NCI-H446 treated with DMSO at 0.1 percent for 48 hours (cell line): Measurements from ENCODE around the gene TAF5.
"Not testable (repeated sequence)": the region's sequence is repeated elsewhere in the genome, so short reads cannot be mapped to it uniquely, and the experiment has no call there.

Source experiments
- DNase-seq: peaks from one replicate; lab custom pipeline; 2025; lab: John Stamatoyannopoulos, UW

TAF5 gene

DNA sequence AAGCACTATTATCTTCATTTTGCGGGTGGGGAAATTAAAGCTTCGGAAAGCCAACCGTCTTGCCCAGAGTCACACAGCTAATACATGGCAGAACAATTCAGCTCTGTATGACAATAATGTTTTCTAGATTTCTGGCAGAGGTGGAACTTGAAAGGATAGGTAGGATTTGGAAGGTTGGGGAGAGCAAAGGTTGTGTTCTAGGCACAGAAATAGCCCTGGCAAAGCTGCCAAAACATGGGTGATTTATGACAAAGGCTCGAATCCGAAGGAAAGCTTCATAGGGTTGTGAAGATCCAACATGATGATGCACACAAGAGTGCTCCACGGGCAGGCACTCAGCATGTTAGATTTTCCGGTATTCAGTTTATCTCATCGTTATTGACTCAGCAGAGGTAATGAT, 47.8 kb downstream of the TAF5 start:
- DNase-seq: no peak

GRCh38 chr10:103416436-103417147, 48.8 kb downstream of the TAF5 start:
- DNase-seq: no peak

DNA sequence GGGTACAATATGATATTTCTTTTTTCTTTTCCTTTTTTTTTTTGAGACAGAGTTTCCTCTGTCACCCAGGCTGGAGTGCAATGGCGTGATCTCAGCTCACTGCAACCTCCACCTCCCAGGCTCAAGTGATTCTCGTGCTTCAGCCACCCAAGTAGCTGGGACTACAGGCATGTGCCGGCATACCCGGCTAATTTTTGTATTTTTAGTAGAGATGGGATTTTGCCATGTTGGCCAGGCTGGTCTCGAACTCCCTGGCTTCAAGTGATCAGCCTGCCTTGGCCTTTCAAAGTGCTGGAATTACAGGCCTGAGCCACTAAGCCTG, 49.3 kb downstream of the TAF5 start:
- not testable (repeated sequence) for DNase-seq

GRCh38 chr10:103417601-103418000, 49.8 kb downstream of the TAF5 start:
- DNase-seq: no peak

- no peak for DNase-seq
Measured at GRCh38 chr10:103419101-103419500, 51.3 kb downstream of the TAF5 start.

- DNase-seq: no peak
Measured at GRCh38 chr10:103423748-103424147, 56.0 kb downstream of the TAF5 start.

GRCh38 chr10:103427866-103428265, 60.1 kb downstream of the TAF5 start:
- no peak for DNase-seq

DNA sequence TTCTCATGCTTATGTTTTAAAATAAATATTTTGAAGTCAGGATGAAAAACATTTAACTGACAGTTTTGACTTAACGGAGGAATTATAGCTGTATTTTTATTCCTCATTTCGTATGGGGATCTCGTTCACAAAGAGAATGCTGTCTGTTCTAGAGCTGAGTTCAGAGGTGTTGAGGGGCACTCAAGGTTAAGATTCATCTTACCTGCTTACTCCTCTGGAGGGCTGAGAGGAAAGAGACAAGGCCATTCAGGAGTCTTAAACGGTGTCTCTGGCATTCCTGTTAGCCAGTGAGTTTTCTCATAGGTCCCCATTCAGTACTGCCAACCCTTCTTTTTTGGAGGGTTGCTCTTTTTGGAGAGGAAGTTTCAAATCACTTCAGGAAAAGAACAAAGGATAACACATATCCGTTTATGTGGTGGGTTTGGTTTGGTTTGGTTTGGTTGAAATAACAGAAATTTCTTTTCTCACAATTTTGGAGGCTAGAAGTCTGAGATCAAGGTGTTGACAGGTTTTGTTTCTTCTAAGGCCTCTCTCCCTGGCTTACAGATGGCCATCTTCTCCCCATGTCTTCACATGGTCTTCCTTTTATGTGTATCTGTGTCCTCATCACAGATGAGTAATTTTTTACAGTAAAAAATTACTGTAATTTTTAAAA, 61.3 kb downstream of the TAF5 start:
- DNase-seq: no peak

- DNase-seq: no peak
Measured at GRCh38 chr10:103429647-103430046, 61.9 kb downstream of the TAF5 start.

DNA sequence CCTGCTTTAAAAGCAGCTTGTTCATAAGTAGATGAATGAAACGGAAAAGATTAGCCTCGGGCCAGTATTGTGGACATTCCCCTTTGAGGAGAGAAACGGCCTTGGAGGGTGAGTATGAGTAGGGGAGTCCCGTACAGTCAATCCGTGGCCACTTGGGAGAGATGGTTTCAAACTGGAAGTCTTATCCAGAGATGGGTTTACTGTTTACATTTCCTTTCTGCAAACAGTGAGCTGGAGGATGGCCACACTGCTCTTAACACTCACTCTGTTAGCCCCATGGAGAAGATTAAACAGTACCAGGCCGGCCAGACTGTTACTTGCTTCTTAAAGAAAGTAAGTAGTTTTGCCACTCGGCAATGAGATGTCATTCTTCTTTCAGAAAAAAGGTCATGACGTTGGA, 64.1 kb downstream of the TAF5 start:
- no peak for DNase-seq

- no peak for DNase-seq
Measured at GRCh38 chr10:103433858-103434257, 66.1 kb downstream of the TAF5 start.
